GM03348 (cell line): ENCODE data around the gene WDFY4.

Experiments used
- DNase-seq: peaks from one replicate; pipeline ENCODE4 v3.0.0; 2012; ENCODE audit warnings: low spot score

The WDFY4 gene

DNA sequence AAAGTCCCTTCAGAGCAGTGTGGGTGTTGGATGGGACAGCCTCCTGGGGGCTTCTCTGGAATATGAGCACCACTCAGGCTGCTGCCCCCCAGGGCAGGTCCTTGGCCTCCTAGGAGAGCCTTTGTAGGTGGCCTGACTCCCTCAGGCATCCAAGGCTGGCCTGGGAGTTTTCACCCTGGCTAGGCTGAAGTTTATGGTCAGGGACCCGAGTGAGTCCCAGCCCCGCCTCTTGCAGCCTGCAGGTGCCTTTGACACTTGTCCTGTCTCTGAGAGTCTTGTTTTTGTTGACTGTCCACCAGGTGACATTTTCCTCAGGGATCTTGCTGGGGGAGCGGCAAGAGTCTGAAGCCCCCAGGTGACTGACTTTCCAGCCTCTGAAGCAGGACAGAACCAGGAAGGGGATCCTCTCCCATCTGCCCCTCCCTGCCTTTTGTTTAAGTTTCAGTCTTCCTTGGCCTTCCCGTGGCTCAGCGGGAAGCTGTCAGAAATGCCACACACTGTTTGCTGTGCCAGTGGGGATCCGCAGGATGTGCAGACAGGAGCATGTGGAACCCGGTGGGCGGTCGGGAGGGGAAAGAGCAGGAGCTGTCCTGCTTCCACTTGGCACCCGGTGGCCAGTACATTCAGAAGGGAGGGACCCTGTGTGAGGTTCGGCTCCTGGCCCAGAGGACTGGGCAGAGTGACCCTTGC is 195.5 kb downstream of the WDFY4 start:
- DNase-seq: no peak

DNA sequence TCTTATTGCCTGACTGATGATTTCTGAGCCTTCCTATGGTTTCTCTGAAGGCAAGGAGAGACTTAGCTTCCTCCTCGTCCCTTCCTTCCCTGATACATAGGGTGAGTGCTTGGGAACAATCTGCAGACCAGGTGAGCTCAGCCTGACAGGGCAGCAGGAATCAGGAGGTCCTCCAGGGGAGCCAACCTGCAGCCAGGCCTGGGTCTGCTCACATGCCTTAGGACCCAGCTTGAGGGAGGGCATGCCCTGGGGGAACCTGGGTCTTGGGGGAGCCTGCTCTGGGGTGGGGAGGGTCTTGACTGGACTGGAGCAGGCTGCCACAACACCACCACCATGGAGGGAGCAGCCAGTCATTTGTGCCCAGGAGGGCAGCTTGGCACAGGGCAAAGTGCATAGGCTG is 197.3 kb downstream of the WDFY4 start:
- no peak for DNase-seq

DNA sequence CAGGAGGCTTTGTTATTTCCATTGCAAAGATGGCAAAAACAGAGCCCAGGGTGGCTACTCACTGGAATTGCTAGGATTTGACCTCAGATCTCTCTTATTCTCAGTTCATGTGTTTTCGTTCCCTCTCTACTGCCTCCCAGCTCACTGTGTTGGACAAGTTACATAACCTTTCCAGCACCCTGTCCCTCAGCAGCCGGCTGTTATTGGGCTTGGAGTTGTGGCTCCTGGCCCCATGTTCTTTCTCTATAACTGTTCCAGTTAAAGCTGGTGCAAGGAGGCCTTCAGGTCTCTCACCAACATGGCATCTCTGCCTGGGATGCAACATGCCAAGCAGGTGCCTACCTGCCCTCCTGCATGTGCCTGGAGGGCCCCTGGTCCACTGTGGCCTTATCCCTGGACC is 198.2 kb downstream of the WDFY4 start:
- no peak for DNase-seq

DNA sequence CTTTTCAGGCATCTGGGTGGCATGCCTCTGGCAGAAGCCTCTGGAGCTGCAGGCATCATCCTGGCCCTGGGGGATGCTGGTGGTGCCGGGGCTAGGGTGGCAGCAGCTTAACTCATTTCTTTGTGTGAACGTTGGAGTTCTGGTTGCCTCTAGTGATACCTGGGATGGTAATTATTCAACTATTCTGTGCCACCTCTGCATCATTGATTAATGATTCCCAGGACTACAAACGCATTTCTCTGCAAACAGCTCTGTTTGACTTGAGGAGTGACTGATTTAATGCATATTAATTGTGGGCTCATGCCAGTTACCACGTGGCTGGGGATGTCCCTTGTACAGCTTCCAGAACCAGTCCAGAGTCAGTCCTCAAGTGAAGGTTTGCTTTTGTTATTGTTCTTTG is 199.0 kb downstream of the WDFY4 start:
- no peak for DNase-seq

DNA sequence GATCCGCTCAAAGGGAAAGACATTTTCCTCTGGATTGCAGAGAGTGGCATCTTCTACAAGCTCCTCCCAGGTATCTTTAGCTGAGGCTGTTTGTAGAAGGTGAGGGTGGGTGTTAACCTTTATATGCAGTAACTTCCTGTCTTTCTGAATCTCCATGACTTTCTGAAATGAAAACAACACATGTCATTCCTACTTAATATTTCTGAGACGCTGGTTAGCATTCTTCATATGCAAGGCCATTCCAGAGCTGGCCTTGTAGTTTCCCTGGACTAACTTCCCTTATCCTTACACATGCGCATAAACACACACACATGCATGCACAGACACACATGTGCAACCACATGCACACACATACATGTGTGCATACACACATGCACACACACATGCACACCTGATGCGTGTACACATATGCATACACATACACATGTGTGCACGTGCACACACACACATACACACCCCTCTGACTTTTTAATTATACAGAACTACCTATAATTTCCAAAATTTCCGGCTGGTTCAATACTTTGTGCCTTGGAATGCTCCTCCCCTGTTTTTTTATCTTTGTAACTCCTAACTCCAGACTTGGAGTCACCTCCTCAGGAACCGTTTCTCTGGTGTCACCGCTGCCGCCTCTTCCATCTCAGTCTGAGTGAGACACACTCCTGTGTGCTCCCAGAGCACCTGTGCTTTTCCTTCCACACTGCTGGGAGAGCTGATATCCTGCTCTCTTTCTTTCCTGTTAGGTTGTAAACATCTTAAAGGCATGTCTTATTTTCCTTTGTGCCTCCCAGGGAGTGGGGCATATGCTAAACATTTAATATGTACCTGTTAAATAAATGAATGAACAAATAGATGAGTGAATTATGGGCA is 199.7 kb downstream of the WDFY4 start:
- DNase-seq: no peak

DNA sequence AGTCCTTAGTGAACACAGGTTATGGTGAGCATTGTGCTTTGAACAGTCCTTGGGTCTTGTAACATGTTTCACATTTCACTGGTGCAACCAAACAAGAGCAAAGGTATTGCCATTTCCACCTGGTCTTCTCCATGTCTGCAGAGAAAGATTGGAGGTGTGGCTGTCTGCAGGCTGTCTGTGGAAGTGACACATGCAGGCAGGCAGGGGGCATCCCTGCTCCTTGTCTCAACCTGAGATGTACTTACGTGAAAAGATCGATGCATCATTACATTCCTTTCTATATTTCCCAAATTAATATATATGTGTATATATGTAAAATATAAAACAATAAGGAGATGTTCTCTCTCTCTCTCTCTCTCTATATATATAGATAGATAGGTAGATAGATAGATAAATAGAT is 200.7 kb downstream of the WDFY4 start:
- DNase-seq: no peak

DNA sequence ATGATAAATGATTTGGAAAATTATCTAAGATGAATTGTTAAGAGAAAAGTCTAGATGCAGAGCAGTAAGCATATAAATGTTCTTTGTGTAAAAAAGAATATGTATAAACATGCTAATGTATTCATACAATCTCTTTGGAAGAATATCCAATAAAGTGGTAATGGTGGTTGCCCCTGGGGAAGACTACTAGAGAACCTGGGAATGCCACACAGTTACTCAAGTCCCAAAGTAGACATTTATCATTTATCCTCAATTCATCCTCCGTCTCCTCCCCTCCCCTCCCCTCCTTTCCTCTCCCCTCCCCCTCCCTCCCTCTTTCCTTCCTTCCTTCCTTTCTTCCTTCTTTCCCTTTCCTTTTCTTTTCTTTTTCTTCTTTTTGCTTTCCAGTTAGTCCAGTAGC is 203.3 kb downstream of the WDFY4 start:
- no peak for DNase-seq

DNA sequence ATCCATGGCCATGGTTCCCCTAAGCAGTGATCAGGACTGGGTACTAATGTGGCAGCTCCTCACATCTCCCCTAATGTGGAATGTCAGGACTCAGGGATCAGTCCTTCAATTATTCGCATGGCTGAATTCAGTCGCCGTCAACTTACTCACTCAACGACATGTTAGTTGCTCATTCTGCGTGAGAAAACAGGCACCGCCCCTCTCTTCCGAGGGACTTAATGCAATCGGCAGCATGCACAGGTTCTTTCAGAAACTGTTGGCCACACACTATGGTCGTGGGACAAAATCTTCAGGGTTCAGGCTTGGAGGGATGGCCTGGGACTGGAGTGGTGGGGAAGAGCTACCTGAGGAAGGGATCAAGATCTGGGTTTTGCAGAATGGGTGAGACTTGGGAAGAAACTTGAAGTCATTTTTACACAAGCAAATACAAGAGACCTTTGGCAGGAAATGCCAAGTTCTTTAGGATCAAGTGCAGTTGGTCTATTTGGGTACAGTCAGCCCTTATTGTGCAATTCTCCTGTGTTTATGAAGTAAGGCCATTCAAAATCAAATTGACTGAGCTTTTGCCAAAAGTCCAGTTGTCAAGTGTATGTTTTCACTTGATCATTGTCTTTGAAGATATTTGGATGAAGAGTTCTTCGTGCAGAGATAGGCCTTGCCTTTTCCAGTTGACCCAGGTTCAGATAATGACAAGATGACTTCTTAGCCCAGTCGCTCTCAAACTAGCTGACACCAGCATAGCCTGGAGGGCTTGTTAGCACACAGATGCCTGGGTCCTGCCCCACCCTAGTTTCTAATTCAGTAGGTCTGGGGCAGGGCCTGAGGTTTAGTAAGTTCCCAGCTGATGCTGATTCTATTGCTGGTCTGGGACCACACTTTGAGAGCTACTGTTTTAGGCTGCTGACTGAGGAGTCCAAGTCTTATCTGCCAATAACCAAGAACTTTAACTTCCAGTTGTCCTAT is 206.5 kb downstream of the WDFY4 start:
- DNase-seq: no peak

DNA sequence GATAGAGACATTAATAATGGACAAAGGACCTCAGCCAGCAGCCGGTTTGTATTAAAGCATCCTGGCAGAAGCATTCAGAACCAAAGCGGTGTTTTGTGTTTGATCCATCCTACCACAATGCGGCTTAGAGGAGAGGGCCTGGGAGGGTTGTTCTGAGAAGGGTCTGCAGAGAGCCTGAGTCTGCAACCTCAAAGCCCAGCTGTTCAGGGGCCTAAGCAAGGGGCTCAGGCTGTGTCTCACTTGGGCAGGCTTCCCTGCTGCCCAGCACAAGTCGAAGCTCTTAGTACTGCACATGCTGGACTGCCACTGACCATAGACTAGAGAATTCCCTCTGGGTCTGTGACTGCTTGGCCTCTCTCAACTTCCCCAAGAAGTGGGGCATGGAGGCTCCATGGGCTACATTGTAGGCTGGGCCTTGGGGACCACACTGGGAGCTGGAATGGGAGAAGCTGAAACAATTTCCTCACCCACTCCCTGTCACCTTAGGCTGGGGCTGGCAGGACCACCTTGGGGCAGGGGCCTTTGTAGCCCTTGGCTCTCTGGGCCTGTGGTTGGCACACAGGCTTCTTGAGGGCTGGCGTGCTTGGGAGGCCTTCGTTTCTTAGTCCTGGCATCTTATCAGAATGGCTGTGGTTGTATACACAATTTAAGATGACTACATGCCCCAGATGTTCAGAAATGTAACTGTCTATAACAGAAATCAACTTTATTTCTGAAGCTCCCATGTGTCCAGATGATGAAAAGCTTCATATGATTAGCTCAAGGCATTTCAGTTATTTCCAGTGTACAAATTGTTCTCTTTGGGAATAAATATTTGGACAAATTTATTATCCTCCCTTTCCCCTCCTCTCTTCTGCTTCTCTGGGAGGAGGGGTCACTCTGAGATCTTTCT is 210.5 kb downstream of the WDFY4 start:
- no peak for DNase-seq

DNA sequence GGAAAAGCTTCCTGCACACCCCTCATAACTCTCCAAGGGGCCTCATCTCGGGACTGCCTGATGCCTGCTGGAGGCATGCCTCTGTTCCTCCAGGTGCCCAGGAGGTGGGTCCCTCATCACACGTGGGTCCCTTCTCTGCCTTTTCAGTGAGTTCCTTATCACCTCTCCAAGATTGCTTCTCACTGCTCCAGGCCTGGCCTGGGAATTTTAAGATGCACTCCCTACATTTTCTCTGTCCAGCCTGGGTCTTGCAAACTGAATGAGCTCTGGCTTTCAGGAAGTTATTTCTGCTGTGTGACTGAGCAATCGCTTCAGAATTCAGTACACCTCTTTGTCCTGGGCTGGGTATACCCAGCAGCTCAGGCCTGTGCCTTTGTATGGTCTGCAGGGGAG is 211.1 kb downstream of the WDFY4 start:
- no peak for DNase-seq

DNA sequence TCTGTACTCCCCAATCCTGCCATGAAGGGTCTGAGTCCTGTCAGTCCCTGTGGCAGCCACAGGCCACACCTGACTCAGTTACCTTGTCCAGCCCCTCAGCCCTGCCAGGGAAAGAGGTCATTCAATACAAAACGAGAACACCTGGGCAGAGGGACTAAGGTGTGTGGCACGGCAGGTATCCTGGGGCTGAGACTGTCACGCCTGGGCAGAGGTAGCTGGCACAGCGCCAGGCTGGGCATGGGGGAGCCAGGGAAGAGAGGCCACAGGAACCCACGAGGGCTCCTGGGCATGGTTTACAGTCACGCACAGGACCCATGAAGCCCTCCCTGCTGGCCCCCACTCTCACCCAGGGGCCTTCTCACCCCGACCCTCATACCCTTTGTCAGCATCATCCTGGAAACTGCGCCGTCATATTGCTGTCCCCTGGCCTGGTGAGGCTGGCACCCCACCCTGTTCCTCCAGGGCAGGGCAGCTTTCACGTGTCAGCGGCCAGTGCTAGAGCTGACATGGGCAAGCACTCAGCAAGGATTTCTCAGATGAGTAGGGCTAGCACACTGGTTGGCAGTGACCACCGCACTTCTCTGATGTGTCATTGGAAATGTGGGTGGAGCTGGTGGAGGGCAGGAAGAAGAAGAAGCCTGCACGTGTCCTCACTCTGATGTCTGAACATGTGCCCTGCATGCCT is 212.2 kb downstream of the WDFY4 start:
- peak; percentile 41 for DNase-seq

DNA sequence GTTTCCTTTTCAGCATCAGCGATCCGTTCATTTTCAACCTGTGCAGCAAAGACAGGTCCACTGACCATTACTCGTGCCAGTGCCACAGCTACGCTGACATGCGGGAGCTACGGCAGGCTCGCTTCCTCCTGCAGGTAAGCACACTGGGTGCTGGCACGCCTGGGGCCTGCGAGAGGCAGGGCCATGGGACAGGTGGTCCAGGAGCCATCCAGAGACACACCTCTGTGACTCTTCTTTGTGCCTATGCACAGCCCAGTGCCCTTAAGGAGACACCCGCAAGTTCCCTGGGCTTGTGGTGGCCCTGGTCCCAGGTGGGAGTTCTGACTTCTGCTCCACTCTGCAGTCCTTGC is 212.7 kb downstream of the WDFY4 start:
- no peak for DNase-seq

DNA sequence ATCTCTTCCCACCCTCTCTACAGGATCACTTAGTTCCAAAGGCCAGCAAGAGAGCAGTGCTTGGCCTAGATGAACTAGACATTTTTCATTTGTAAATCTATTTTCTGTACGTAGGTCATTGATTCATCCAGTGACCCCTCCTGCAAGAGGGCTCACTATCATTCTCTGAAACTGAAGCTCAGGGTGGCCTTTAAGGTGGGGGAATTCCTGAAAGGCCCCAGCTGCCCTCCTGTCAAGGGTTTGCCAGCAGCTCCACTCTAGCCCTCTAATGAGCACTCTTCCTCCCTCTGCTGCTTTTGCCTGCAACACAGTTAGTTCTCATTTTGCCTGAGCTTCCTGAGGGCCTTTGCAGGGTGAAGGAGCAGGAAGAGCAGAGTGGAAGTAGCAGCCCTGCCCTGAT is 213.8 kb downstream of the WDFY4 start:
- DNase-seq: no peak

DNA sequence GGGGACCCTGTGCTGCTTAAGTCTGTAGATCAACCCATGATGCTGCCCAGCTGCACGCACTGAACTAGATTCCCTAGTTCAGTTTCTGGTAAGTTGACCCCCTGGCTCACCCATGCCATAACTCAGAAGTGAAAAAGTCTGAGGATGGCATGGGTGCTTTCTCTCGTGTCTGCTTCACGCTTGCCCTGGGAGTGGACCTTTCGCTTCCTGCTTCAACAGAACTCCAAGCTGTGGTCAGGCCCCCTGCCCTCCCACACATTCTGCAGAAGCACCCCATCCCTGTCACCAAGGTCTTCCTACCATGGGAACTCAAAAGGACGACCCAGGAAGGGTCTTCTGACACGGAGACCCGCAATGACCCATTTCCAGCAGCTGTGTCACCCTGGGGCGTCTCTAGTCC is 215.1 kb downstream of the WDFY4 start:
- no peak for DNase-seq

DNA sequence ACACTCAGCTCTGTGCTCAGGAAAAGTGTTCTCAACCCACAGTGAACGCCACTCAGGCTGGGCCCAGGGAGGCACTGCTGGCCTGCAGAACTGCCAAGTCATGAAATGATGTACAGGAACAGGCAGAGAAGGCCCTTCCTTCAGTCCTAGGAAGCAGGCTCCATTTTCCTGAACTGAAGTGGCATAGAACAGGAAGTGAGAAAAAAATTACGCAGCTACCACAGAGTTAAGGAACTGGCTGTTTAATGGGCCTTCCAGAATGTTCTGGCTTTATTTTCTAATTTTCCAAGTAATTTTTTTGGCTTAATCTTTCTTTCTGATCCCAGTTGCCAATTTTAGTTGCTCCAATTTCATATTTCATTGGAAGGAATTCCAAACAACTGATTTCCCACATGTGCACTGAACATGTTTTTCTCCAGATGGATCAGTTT is 215.7 kb downstream of the WDFY4 start:
- no peak for DNase-seq

DNA sequence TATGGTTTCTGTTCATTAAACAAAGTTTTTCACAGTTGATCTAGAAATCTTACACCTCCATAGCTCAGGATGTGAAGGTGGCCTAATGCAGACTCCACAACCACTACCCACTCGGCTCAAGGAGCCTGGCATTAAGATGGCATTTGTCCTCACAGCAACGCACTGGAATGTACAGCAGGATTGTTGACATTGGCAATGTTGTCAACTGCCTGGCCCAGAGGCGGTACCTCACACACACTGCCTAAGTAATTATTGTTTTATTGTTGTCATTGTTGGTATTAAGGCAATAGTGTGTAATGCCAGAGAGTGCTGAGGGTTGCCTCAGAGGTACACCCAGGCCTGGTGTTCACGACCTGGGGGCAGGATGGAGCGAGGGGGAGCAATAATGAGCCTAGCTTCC is 216.6 kb downstream of the WDFY4 start:
- DNase-seq: no peak

DNA sequence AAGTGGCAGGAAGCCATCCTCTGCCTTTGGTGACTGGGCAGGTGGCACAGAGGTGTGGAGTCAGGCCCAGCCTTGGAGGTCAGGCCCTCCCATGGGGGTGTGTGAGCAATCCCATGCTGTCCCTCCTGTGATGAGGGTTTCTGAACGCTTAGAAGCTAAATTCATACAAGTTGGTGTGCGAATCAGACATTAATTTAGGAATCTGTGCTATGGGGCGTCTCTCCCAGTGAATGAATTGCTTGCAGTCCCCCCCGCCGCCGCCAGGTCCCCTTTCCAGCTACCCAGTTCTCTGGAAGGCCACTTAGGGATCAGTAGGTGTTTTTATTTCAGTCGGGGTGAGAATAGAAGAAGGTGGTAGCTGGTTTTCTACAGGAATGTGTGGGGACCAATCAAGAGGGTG is 217.4 kb downstream of the WDFY4 start:
- DNase-seq: no peak

DNA sequence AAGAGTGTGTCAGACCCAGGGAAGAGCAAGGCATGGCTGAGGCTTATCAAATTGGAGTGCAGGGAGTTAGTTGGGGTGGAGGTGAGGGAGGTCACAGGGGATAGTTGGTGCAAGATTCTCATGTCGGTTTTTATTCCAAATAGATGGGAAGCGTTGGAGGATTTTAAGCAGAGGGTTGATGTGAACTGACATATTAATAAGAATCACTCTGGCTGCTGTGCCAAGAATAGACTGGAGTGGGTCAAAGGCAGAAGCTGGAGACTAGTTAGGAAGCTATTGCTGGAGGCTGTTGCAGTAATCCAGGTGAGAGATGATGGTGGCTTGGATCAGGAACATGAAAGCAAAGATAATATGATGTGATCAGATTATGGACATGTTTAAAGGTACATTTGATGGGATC is 218.5 kb downstream of the WDFY4 start:
- no peak for DNase-seq

DNA sequence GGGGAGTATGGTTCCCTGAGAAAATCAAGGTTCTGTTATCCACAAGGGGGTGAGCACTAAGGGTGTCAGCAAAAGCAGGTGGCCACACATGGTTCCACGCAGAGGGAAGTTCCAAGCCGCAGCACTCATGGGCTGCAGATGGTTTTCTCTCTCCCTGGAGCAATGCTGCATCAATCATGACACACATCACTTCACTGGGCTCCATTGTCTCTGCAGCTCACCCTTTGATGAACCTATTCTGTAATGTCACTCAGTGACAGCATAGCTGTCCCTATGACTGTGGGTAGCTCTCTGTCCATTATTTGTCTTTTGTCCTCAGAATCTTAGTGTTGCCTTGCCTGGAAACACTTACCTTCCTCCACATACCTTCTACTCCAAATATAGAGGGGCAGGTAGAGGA is 220.2 kb downstream of the WDFY4 start:
- no peak for DNase-seq

DNA sequence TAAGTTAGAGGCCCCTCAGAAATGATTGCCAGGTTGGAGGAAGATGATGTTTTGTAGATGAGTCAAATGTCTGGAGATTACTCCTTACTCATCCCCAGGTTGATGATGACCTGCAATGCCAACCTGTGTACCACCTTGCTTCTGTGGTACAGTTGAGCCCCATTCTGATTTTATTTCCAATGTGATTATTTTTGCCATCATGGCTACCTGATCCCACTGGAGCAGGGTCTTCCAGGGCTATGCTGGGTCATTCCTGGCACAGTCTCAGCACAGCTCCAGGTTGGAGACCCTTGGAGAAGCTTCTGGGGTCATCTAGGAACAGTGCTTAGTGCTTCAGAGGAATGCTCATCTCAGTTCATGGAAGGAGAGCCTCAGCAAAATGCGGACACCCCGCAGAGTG is 220.6 kb downstream of the WDFY4 start:
- DNase-seq: no peak

DNA sequence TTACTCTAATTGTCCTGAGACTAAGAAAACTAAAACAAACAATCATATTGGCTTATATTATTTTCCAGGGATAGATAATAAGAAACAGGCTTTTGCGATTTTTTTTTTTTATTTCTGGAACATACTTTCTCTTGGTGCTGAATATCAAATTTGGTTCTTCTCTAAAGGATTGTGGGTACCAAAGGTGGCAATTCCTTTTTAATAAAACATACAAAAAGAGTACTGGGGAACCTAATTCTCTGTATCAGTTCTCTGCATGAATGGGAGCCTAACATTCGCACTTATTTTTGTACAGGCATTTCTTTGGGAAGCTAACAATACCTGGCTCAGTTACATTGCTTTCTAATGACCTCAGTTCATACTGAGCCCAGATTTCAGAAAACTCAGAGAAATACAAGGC is 222.2 kb downstream of the WDFY4 start:
- no peak for DNase-seq
